Stimulated activated CD8-positive, alpha-beta memory T cell treated with anti-CD3 and anti-CD28 coated beads, Interleukin-7, amount 100 ng/mL, for 48 hours (primary cell): ENCODE results near the gene C2orf74.

Experiments
- DNase-seq, 2 donors: peaks; one replicate each; pipeline ENCODE4 v3.0.0-alpha.2; 2020; ENCODE audit warnings: low read depth in 1 of 2; ENCODE audit errors: extremely low read depth in 1 of 2

Gene C2orf74

GRCh38 chr2:61210332-61210981 is 48.5 kb downstream of the C2orf74 start:
- DNase-seq = no peak

DNA sequence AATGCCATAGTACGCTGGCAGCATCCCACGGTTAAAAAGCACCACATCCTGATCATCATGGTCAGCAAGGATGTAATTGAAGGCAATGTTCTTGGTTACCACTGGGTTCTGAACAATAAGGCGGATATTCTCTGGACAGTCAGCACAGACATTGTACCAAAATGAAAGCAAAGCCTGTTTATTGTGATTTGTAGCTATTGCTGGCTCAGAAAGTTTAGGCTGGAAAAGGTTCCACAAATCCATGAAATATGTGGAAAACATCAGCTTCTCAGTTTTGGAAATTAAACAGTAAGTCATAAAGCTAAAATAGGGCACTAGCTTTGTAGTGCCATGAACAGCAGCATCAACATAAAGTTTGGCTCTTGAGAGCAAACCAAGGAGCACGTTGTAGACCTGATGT is 52.2 kb downstream of the C2orf74 start:
- no peak for DNase-seq
